HG02588 (cell line): ENCODE data around the gene CCDC88C.

Experiments used
- ATAC-seq: cut with Tn5 transposase; IDR thresholded peaks from one replicate; pipeline ENCODE4 v1.9.1; 2021; ENCODE audit warnings: mild to moderate bottlenecking, moderate library complexity; ENCODE audit not compliant: unreplicated experiment

The CCDC88C gene

GRCh38 chr14:91380610-91381371 lies 36.8 kb downstream of the CCDC88C start:
- ATAC-seq = no peak

GRCh38 chr14:91380123-91380522 lies 37.5 kb downstream of the CCDC88C start:
- ATAC-seq = no peak

- ATAC-seq = no peak
Observed at GRCh38 chr14:91379579-91379932, 38.1 kb downstream of the CCDC88C start.

GRCh38 chr14:91378930-91379578 lies 38.6 kb downstream of the CCDC88C start:
- no peak for ATAC-seq

- ATAC-seq = no peak
Observed at GRCh38 chr14:91377700-91378652, 39.6 kb downstream of the CCDC88C start.

- no peak for ATAC-seq
Observed at GRCh38 chr14:91376547-91377477, 40.8 kb downstream of the CCDC88C start.

- ATAC-seq = no peak
Observed at GRCh38 chr14:91375720-91376452, 41.7 kb downstream of the CCDC88C start.

GRCh38 chr14:91374879-91375702 lies 42.5 kb downstream of the CCDC88C start:
- no peak for ATAC-seq

- ATAC-seq = no peak
Observed at GRCh38 chr14:91374287-91374878, 43.2 kb downstream of the CCDC88C start.

GRCh38 chr14:91373591-91374254 lies 43.9 kb downstream of the CCDC88C start:
- peak; percentile 58 for ATAC-seq

GRCh38 chr14:91372671-91373495 lies 44.7 kb downstream of the CCDC88C start:
- no peak for ATAC-seq

GRCh38 chr14:91371990-91372375 lies 45.6 kb downstream of the CCDC88C start:
- no peak for ATAC-seq

- no peak for ATAC-seq
Observed at GRCh38 chr14:91371011-91371989, 46.3 kb downstream of the CCDC88C start.

- no peak for ATAC-seq
Observed at GRCh38 chr14:91369628-91370445, 47.8 kb downstream of the CCDC88C start.

- no peak for ATAC-seq
Observed at GRCh38 chr14:91368776-91369416, 48.7 kb downstream of the CCDC88C start.
